IMR-90 (cell line): ENCODE measurements around the gene AP2A1. TPM values are rescaled to one million over a fixed set of nuclear protein-coding genes. Genes with fewer than 3 reads are reported as not detected.
A peak's percentile ranks its signal among the peaks of the same experiment; 100 is the strongest.

ENCODE experiments used
- ATAC-seq: fragments of 200-7000 bp; cut with Tn5 transposase; 2 replicates; pipeline ENCODE4 v1.9.1; 2020; ENCODE audit warnings: low read depth, mild to moderate bottlenecking, moderate library complexity
- BruUV-seq: library from RNA; stranded (reverse); fragments of 400-500 nt; replicated peaks from 2 replicates; lab custom pipeline; 2021; lab: Mats Ljungman, UMichigan
- CTCF ChIA-PET: fragments of 300-600 bp; formaldehyde crosslinking; extraction: SDS; loops from one replicate; lab custom pipeline; 2021; ENCODE audit warnings: antibody characterized with exemption; lab: Yijun Ruan, JAX
- POLR2A ChIA-PET: fragments of 300-600 bp; sonication (Branson Sonifier 250); formaldehyde crosslinking; loops from one replicate; lab custom pipeline; 2022; ENCODE audit warnings: antibody characterized with exemption; ENCODE audit not compliant: unreplicated experiment; lab: Charles Lee
- DNase-seq: peaks from one replicate; pipeline ENCODE4 v3.0.0; 2013
- H2AFZ ChIP-seq: replicated peaks from 2 replicates; pipeline ENCODE3; 2013; ENCODE audit warnings: low read length, mild to moderate bottlenecking; ENCODE audit not compliant: poor library complexity
- H2AK5ac ChIP-seq: 2 replicates; pipeline ENCODE4 v1.6.1; 2013; ENCODE audit warnings: low read depth, low read length, inconsistent platforms
- H2AK9ac ChIP-seq: replicated peaks from 2 replicates; pipeline ENCODE3; 2013; ENCODE audit warnings: mild to moderate bottlenecking, low read depth, low read length, moderate library complexity; ENCODE audit not compliant: poor library complexity
- H2BK120ac ChIP-seq: 2 replicates; pipeline ENCODE4 v1.6.1; 2013; ENCODE audit warnings: low read depth, low read length, inconsistent platforms
- H2BK15ac ChIP-seq: 3 replicates; pipeline ENCODE4 v1.6.1; 2013; ENCODE audit warnings: low read depth, low read length, inconsistent platforms
- H2BK20ac ChIP-seq: 2 replicates; pipeline ENCODE4 v1.6.1; 2013; ENCODE audit warnings: low read depth, mild to moderate bottlenecking, inconsistent platforms, low read length, moderate library complexity
- H2BK5ac ChIP-seq: 2 replicates; pipeline ENCODE4 v1.6.1; 2013; ENCODE audit warnings: mild to moderate bottlenecking, low read depth, low read length, inconsistent platforms; ENCODE audit not compliant: poor library complexity, severe bottlenecking
- H3K14ac ChIP-seq: replicated peaks from 2 replicates; pipeline ENCODE4 v1.6.1; 2013; ENCODE audit warnings: low read depth, low read length, inconsistent platforms
- H3K18ac ChIP-seq: 2 replicates; pipeline ENCODE4 v1.6.1; 2013; ENCODE audit warnings: low read depth, low read length, control low read depth
- H3K23ac ChIP-seq: 2 replicates; pipeline ENCODE4 v1.6.1; 2013; ENCODE audit warnings: low read depth, low read length, inconsistent platforms
- H3K27ac ChIP-seq: 2 replicates; pipeline ENCODE4 v1.5.1; 2013; ENCODE audit warnings: mild to moderate bottlenecking, control low read depth, low read length; ENCODE audit not compliant: insufficient read depth
- H3K27me3 ChIP-seq: 2 replicates; pipeline ENCODE4 v1.6.1; 2013; ENCODE audit warnings: low read length; ENCODE audit not compliant: control insufficient read depth, insufficient read depth
- H3K36me3 ChIP-seq: 2 replicates; pipeline ENCODE4 v1.6.1; 2013; ENCODE audit warnings: low read length, mixed read lengths; ENCODE audit not compliant: control insufficient read depth, insufficient read depth
- H3K4ac ChIP-seq: 2 replicates; pipeline ENCODE4 v1.6.1; 2013; ENCODE audit warnings: low read depth, low read length, inconsistent platforms
- H3K4me1 ChIP-seq: 2 replicates; pipeline ENCODE4 v1.6.1; 2013; ENCODE audit warnings: low read length, mixed read lengths; ENCODE audit not compliant: control insufficient read depth, insufficient read depth
- H3K4me2 ChIP-seq: 2 replicates; pipeline ENCODE4 v1.6.1; 2013; ENCODE audit warnings: low read depth, mild to moderate bottlenecking, control low read depth, low read length, moderate library complexity
- H3K4me3 ChIP-seq: 2 replicates; pipeline ENCODE4 v1.5.1; 2013; ENCODE audit warnings: low read depth, mild to moderate bottlenecking, control low read depth, low read length, moderate library complexity; ENCODE audit not compliant: insufficient read depth
- H3K56ac ChIP-seq: 2 replicates; pipeline ENCODE4 v1.6.1; 2013; ENCODE audit warnings: low read length, inconsistent platforms; ENCODE audit not compliant: insufficient read depth; ENCODE audit errors: extremely low read depth
- H3K79me1 ChIP-seq, 2 experiments: 2 replicates each; pipeline ENCODE4 v1.6.1; 2013; ENCODE audit warnings: low read length in 2 of 2, inconsistent platforms in 1 of 2, low read depth in 1 of 2
- H3K9ac ChIP-seq: 2 replicates; pipeline ENCODE4 v1.6.1; 2013; ENCODE audit warnings: low read depth, low read length, control low read depth
- H3K9me1 ChIP-seq: 2 replicates; pipeline ENCODE4 v1.6.1; 2013; ENCODE audit warnings: low read length, inconsistent platforms; ENCODE audit not compliant: insufficient read depth
- H3K9me3 ChIP-seq: 2 replicates; pipeline ENCODE4 v1.6.1; 2013; ENCODE audit warnings: low read length; ENCODE audit not compliant: control insufficient read depth, insufficient read depth
- H4K20me1 ChIP-seq: 2 replicates; pipeline ENCODE4 v1.6.1; 2013; ENCODE audit warnings: low read length, inconsistent platforms; ENCODE audit not compliant: insufficient read depth
- H4K5ac ChIP-seq: 2 replicates; pipeline ENCODE4 v1.6.1; 2013; ENCODE audit warnings: mild to moderate bottlenecking, low read depth, low read length, control low read depth
- H4K8ac ChIP-seq, 2 experiments: 2 replicates each; pipeline ENCODE4 v1.6.1; 2013; ENCODE audit warnings: low read depth in 2 of 2, low read length in 2 of 2, control low read depth in 1 of 2, inconsistent platforms in 1 of 2
- H4K91ac ChIP-seq: 2 replicates; pipeline ENCODE4 v1.6.1; 2013; ENCODE audit warnings: low read depth, low read length, inconsistent platforms; ENCODE audit not compliant: insufficient read depth
- BHLHE40 ChIP-seq: fragments of 150-350 bp; IDR thresholded peaks from 2 replicates; pipeline ENCODE4 v1.6.1; 2016; ENCODE audit warnings: mild to moderate bottlenecking, low read depth, low read length
- CEBPB ChIP-seq: IDR thresholded peaks from 2 replicates; pipeline ENCODE4 v1.6.1; 2012; ENCODE audit warnings: low read depth, low read length, improper control_type of control experiment
- CHD1 ChIP-seq: IDR thresholded peaks from 2 replicates; pipeline ENCODE4 v1.6.1; 2012; ENCODE audit warnings: low read depth, low read length, improper control_type of control experiment
- FOS ChIP-seq: fragments of 150-350 bp; IDR thresholded peaks from 2 replicates; pipeline ENCODE4 v1.6.1; 2016; ENCODE audit warnings: low read depth, low read length
- MAFK ChIP-seq: IDR thresholded peaks from 2 replicates; pipeline ENCODE4 v1.6.1; 2012; ENCODE audit warnings: low read depth, low read length, improper control_type of control experiment
- MAZ ChIP-seq: IDR thresholded peaks from 2 replicates; pipeline ENCODE4 v1.6.1; 2012; ENCODE audit warnings: low read depth, mild to moderate bottlenecking, low read length, improper control_type of control experiment, moderate library complexity, borderline replicate concordance
- MXI1 ChIP-seq: IDR thresholded peaks from 2 replicates; pipeline ENCODE4 v1.6.1; 2012; ENCODE audit warnings: low read depth, mild to moderate bottlenecking, low read length, moderate library complexity, borderline replicate concordance
- NFE2L2 ChIP-seq: fragments of 150-350 bp; IDR thresholded peaks from 2 replicates; pipeline ENCODE4 v1.6.1; 2016; ENCODE audit warnings: low read depth, mild to moderate bottlenecking, low read length
- POLR2A ChIP-seq: IDR thresholded peaks from 2 replicates; pipeline ENCODE4 v1.6.1; 2012; ENCODE audit warnings: mild to moderate bottlenecking, low read depth, low read length
- RAD21 ChIP-seq: IDR thresholded peaks from 2 replicates; pipeline ENCODE4 v1.6.1; 2012; ENCODE audit warnings: low read length, improper control_type of control experiment
- RCOR1 ChIP-seq: IDR thresholded peaks from 2 replicates; pipeline ENCODE4 v1.6.1; 2012; ENCODE audit warnings: mild to moderate bottlenecking, low read length, improper control_type of control experiment; ENCODE audit not compliant: insufficient replicate concordance
- RFX5 ChIP-seq: IDR thresholded peaks from 2 replicates; pipeline ENCODE4 v1.8.0; 2012; ENCODE audit warnings: low read depth, mild to moderate bottlenecking, low read length, moderate library complexity
- SMC3 ChIP-seq: fragments of 150-350 bp; IDR thresholded peaks from 2 replicates; pipeline ENCODE4 v1.6.1; 2016; ENCODE audit warnings: low read depth, mild to moderate bottlenecking, antibody characterized with exemption, low read length, moderate library complexity
- WGBS, 2 experiments: methylation state at CpG; one replicate each; pipeline versions ENCODE4 v1.1.5 to v1.1.7; 2013; ENCODE audit warnings: missing lambda C conversion rate in 2 of 2; ENCODE audit not compliant: insufficient read length in 1 of 2; ENCODE audit errors: extremely low coverage in 2 of 2; 5-methylcytosine and 5-hydroxymethylcytosine counted together
- dilution Hi-C: fragments of 300-500 bp; cut with HindIII; formaldehyde crosslinking; loops from one replicate; pipeline ENCODE4 v1.14.3; 2018; ENCODE audit warnings: low sequenced_read_pairs; ENCODE audit not compliant: unreplicated experiment
- in situ Hi-C: fragments of 300-500 bp; cut with MboI; formaldehyde crosslinking; loops from 3 replicates; pipeline ENCODE4 v1.14.3; 2019; ENCODE audit warnings: low sequenced_read_pairs, inconsistent platforms, mixed read lengths
- intact Hi-C: fragments of 100-400 bp; cut with micrococcal nuclease; formaldehyde crosslinking; loops from 2 replicates; pipeline ENCODE4 v1.10.0; 2022
- polyA plus RNA-seq, 3 experiments: library from polyadenylated mRNA; depleted of rRNA; stranded (reverse); fragments of >200 nt; gene quantifications; 2 replicates each; pipeline ENCODE4 v1.2.3, GENCODE V29; 2012; ENCODE audit warnings: low replicate concordance in 1 of 3
- total RNA-seq: library from RNA; depleted of rRNA; stranded (reverse); fragments of >200 nt; gene quantifications from 2 replicates; pipeline ENCODE4 v1.2.3, GENCODE V29; 2012
- TF ChIP-seq, protein P1 (sequence below): conservative IDR thresholded peaks from 2 replicates; pipeline ENCODE4 v1.5.1; 2012; ENCODE audit warnings: mild to moderate bottlenecking, low read depth, low read length, improper control_type of control experiment
- TF ChIP-seq, protein P2 (sequence below): fragments of 150-350 bp; IDR thresholded peaks from 2 replicates; pipeline ENCODE4 v1.6.1; 2016; ENCODE audit warnings: low read depth, mild to moderate bottlenecking, low read length, moderate library complexity, borderline replicate concordance
- TF ChIP-seq, protein P3 (sequence below): fragments of 150-350 bp; IDR thresholded peaks from 2 replicates; pipeline ENCODE4 v1.6.1; 2017; ENCODE audit warnings: mild to moderate bottlenecking, antibody characterized with exemption, low read length, low read depth

The AP2A1 gene
- total and polyA plus RNA-seq, 2 of the 4 experiments (the other 2 are of a cell fraction): 40.7 to 122 TPM

DNA sequence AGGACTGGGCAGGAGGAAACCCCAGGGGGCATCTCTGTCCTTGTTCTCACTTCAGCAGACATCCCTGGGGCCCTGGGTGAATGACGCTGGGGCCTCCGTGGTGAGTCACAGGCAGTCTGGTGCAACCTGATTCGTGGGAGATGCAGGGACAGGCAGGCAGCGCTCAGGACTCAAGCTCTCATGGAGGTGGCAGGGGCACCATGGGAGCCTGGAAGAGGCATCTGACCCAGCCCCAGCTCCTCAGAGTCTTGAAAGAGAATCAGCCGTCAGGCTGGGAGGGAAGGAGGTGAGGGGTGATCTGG, 70.2 kb downstream of the AP2A1 start:
- Histone ChIP-seq H4K8ac (no peak overlapping the region), H2BK20ac (no peak overlapping the region), H2BK5ac (no peak overlapping the region), H3K36me3 (peaks cover 71% of the 10 kb centered on the region), H2BK120ac (no peak overlapping the region), H4K5ac (no peak overlapping the region), H3K18ac (no peak overlapping the region), H3K27ac (no peak overlapping the region), H3K9me1 (peaks cover 4% of the 10 kb centered on the region; the same call in 1 of the 2 replicates), H3K27me3 (no peaks in the 10 kb centered on the region), H2AK5ac (no peak overlapping the region), H3K9ac (no peak overlapping the region), H3K79me1 (peaks cover 0 to 26% of the 10 kb centered on the region in 2 experiments; a peak in 2 of 4 replicates), H3K4me3 (no peak overlapping the region), H3K56ac (no peak overlapping the region), H4K91ac (no peak overlapping the region), H3K9me3 (no peaks in the 10 kb centered on the region), H2BK15ac (no peak overlapping the region), H3K4ac (no peak overlapping the region), H3K4me2 (no peak overlapping the region), H4K20me1 (no peaks in the 10 kb centered on the region; the same call in 1 of the 2 replicates), H3K14ac (no peak overlapping the region), H3K23ac (no peak overlapping the region), H2AFZ (no peak overlapping the region), H3K4me1 (no peaks in the 10 kb centered on the region), H2AK9ac (peak overlapping the region; percentile 74)
- in situ Hi-C loops: no loop called here
- intact Hi-C loops: no loop called here
- CTCF ChIA-PET: interaction anchor here (0.6 kb wide), 1 partner anchor 91 kb away, joined by 3 read pairs; no protein-coding TSS in a partner anchor
- no peak for DNase-seq
- POLR2A ChIA-PET: no interaction called here
- no peak for ATAC-seq
- dilution Hi-C loops: no loop called here
- BruUV-seq: no TSS peak
- WGBS, 2 experiments: 93% methylated on average over 3 of the region's 5 CpGs; no CpG with 5 or more reads in 1 of the 2 experiments
- no peak for TF ChIP-seq CHD1
- no peak for TF ChIP-seq MXI1
- TF ChIP-seq MAZ: no peak
- TF ChIP-seq CEBPB: no peak
- no peak for TF ChIP-seq POLR2A
- TF ChIP-seq, protein P1, sequence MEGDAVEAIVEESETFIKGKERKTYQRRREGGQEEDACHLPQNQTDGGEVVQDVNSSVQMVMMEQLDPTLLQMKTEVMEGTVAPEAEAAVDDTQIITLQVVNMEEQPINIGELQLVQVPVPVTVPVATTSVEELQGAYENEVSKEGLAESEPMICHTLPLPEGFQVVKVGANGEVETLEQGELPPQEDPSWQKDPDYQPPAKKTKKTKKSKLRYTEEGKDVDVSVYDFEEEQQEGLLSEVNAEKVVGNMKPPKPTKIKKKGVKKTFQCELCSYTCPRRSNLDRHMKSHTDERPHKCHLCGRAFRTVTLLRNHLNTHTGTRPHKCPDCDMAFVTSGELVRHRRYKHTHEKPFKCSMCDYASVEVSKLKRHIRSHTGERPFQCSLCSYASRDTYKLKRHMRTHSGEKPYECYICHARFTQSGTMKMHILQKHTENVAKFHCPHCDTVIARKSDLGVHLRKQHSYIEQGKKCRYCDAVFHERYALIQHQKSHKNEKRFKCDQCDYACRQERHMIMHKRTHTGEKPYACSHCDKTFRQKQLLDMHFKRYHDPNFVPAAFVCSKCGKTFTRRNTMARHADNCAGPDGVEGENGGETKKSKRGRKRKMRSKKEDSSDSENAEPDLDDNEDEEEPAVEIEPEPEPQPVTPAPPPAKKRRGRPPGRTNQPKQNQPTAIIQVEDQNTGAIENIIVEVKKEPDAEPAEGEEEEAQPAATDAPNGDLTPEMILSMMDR: no peak
- no peak for TF ChIP-seq SMC3
- TF ChIP-seq, protein P2, sequence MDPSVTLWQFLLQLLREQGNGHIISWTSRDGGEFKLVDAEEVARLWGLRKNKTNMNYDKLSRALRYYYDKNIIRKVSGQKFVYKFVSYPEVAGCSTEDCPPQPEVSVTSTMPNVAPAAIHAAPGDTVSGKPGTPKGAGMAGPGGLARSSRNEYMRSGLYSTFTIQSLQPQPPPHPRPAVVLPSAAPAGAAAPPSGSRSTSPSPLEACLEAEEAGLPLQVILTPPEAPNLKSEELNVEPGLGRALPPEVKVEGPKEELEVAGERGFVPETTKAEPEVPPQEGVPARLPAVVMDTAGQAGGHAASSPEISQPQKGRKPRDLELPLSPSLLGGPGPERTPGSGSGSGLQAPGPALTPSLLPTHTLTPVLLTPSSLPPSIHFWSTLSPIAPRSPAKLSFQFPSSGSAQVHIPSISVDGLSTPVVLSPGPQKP: no peak
- TF ChIP-seq, protein P3, sequence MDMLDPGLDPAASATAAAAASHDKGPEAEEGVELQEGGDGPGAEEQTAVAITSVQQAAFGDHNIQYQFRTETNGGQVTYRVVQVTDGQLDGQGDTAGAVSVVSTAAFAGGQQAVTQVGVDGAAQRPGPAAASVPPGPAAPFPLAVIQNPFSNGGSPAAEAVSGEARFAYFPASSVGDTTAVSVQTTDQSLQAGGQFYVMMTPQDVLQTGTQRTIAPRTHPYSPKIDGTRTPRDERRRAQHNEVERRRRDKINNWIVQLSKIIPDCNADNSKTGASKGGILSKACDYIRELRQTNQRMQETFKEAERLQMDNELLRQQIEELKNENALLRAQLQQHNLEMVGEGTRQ: no peak
- no peak for TF ChIP-seq RCOR1
- no peak for TF ChIP-seq BHLHE40
- no peak for TF ChIP-seq NFE2L2
- no peak for TF ChIP-seq RAD21
- TF ChIP-seq MAFK: no peak
- TF ChIP-seq RFX5: no peak
- TF ChIP-seq FOS: no peak
